ENCODE measurements around the gene C12orf50. TPM values are rescaled to one million over a fixed set of nuclear protein-coding genes. Genes with fewer than 3 reads are reported as not detected.
"Not testable (repeated sequence)": the region's sequence is repeated elsewhere in the genome, so short reads cannot be mapped to it uniquely, and the experiment has no call there.

C12orf50 gene
- total RNA-seq, 1 donor from 2014 or later, result 0.07 TPM

DNA sequence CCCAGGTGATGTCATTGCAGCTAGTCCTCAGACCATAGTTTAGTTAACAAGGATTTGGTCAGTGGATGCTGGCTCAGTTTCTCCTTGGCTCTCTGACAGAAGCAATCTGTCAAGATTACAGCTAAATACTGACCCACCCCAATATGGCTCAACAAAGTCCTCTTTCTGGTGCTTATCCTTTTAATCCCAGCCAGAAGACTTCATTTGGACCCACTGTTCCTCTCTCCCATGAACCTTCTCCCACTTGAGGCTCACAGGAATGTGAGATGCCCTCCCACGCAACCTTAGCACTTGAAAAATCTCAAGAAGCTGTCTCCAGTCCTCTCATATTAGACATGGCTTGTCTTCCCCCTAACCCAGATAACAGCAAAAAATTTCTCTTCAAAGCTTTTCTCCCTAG lies 47.7 kb downstream of the C12orf50 start:
- Mint-ChIP-seq H3K4me3 (no peak overlapping the region), H3K4me1 (no peaks in the 10 kb centered on the region), H3K27ac (no peak overlapping the region), H3K27me3 (no peaks in the 10 kb centered on the region), H3K36me3 (ENCODE audit: low read depth) (no peaks in the 10 kb centered on the region), H3K9me3 (no peaks in the 10 kb centered on the region)
- POLR2A ChIA-PET, result no interaction called here
- no peak for ATAC-seq (ENCODE audit: low read depth)
- intact Hi-C loops (cut with micrococcal nuclease), result no loop called here
- DNase-seq, result no peak
- TF ChIP-seq, protein P1, sequence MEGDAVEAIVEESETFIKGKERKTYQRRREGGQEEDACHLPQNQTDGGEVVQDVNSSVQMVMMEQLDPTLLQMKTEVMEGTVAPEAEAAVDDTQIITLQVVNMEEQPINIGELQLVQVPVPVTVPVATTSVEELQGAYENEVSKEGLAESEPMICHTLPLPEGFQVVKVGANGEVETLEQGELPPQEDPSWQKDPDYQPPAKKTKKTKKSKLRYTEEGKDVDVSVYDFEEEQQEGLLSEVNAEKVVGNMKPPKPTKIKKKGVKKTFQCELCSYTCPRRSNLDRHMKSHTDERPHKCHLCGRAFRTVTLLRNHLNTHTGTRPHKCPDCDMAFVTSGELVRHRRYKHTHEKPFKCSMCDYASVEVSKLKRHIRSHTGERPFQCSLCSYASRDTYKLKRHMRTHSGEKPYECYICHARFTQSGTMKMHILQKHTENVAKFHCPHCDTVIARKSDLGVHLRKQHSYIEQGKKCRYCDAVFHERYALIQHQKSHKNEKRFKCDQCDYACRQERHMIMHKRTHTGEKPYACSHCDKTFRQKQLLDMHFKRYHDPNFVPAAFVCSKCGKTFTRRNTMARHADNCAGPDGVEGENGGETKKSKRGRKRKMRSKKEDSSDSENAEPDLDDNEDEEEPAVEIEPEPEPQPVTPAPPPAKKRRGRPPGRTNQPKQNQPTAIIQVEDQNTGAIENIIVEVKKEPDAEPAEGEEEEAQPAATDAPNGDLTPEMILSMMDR (IDR thresholded peaks at IDR 0.05), result no peak
- CTCF ChIA-PET, result no interaction called here

DNA sequence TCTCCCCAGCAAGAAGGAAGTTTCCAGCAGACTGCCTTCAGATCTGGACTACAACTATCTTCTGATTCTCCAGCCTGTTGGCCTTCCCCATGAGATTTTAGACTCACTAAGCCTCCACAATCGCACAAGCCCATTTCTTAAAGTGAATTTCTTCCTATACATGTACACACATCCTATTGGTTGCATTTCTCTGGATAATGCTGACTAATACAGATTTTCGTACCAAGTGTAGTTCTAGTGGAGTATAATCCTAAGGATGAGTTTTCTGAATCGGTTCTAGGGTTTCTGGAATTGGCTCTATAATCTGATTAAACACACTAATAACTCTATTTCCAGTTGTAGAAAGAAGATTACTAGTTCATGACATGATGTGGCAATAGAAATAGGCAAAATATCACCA lies 53.3 kb downstream of the C12orf50 start:
- DNase-seq, result no peak
- ChIA-PET CTCF (no interaction called here), POLR2A (no interaction called here)
- Mint-ChIP-seq H3K9me3 (no peaks in the 10 kb centered on the region), H3K27me3 (no peaks in the 10 kb centered on the region), H3K27ac (no peak overlapping the region), H3K4me3 (no peak overlapping the region), H3K4me1 (no peaks in the 10 kb centered on the region), H3K36me3 (ENCODE audit: low read depth) (no peaks in the 10 kb centered on the region)
- ATAC-seq (ENCODE audit: low read depth), result no peak
- TF ChIP-seq, protein P1 (IDR thresholded peaks at IDR 0.05), result no peak
- intact Hi-C loops (cut with micrococcal nuclease), result no loop called here

DNA sequence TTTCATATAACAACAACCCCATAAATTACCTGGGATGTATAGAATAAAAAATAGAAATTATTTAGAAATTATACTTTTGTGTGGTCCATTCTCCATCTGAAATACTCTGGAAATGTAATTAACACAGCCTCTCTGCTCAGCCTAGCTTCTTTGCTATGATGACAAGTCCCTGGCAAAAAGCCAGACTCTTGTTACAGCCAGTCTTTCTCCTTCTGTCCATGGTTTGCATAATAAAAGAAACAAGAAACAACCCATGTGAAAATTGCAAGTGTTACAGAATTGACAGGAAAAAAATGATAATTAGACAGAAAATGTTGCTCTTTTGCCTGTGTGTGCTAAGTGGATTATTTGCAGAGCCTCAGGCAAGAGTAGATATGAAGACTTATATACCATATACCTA lies 61.3 kb downstream of the C12orf50 start:
- ChIA-PET CTCF (no interaction called here), POLR2A (no interaction called here)
- DNase-seq, result no peak
- intact Hi-C loops (cut with micrococcal nuclease), result no loop called here
- H3K27ac Mint-ChIP-seq, result no peak overlapping the region
- no peak overlapping the region for H3K4me3 Mint-ChIP-seq
- no peaks in the 10 kb centered on the region for H3K4me1 Mint-ChIP-seq
- peaks cover 4% of the 10 kb centered on the region for H3K9me3 Mint-ChIP-seq
- TF ChIP-seq, protein P1 (IDR thresholded peaks at IDR 0.05), result no peak
- no peak for ATAC-seq (ENCODE audit: low read depth)
- H3K27me3 Mint-ChIP-seq, result no peaks in the 10 kb centered on the region
- H3K36me3 Mint-ChIP-seq (ENCODE audit: low read depth), result no peaks in the 10 kb centered on the region

DNA sequence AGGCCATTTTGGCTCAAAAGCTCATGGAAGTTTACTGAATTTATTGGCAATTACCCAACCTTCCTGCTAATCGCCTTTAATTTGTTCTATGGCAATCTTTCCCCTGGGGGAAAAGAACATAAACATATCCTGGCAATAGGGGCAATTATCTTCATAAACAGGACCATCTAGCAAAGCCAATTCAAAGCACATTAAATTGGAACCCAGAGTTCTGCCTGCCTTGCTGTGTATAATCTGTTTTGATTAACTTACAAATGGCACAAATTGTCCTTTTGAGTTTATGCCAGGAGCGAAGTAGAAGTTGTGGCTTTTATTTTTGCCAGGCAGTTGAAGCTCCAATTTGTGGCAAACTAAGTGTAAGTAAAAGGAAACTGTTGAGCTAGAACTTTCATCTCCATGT lies 68.6 kb downstream of the C12orf50 start:
- TF ChIP-seq, protein P1 (IDR thresholded peaks at IDR 0.05), result no peak
- DNase-seq, result no peak
- no peaks in the 10 kb centered on the region for H3K9me3 Mint-ChIP-seq
- no peak for ATAC-seq (ENCODE audit: low read depth)
- H3K4me1 Mint-ChIP-seq, result no peaks in the 10 kb centered on the region
- no peak overlapping the region for H3K27ac Mint-ChIP-seq
- CTCF ChIA-PET, result no interaction called here
- H3K36me3 Mint-ChIP-seq (ENCODE audit: low read depth), result no peaks in the 10 kb centered on the region
- POLR2A ChIA-PET, result no interaction called here
- intact Hi-C loops (cut with micrococcal nuclease), result no loop called here
- H3K4me3 Mint-ChIP-seq, result no peak overlapping the region
- H3K27me3 Mint-ChIP-seq, result no peaks in the 10 kb centered on the region

DNA sequence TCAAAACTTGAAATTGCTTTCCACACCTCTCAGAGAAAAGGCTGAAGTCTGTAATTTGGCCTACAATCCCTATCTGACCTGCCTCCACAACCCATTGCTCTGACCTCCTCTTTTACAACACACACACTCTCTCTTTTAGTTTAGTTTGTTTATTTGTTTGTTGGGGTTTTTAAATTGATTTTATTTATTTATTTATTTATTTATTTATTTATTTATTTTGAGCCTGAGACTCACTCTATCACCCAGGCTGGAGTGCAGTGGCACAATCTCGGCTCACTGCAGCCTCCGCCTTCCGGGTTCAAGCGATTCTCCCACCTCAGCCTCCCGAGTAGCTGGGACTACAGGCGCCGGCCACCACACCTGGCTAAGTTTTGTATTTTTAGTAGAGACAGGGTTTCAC lies 75.2 kb downstream of the C12orf50 start:
- H3K27me3 Mint-ChIP-seq; DNase-seq; H3K27ac Mint-ChIP-seq; H3K9me3 Mint-ChIP-seq; ATAC-seq (ENCODE audit: low read depth); H3K4me3 Mint-ChIP-seq; H3K36me3 Mint-ChIP-seq (ENCODE audit: low read depth); H3K4me1 Mint-ChIP-seq; CTCF ChIA-PET; POLR2A ChIA-PET; intact Hi-C loops (cut with micrococcal nuclease): not testable (repeated sequence)

DNA sequence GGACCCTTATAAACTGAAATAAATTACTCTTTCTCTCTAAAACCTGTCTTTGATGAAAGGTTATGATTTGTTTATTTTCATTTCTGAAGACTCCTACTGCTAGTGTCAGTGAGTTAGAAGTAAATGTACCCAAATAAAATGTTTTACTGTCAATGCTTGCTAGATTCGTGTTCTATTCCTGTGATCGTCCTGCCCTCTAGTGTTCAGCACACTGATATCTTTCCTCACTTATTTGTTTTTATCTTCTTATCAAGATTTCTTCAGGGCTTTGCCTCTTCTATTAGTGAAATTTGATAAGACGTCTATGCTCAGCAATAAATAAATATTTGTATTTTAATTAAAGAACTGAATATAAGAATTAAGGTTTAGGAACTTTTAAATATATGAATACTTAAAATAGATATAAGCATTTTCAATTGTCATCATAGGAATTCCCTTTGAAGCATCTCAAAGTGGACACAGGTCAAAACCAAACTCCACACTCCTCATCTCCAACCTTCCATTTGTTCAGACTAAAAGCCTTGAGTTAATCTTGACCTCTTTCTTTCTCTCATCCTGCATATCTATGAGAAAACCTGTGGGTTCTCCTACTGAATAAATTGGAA lies 75.8 kb downstream of the C12orf50 start:
- Mint-ChIP-seq H3K4me1 (no peaks in the 10 kb centered on the region), H3K4me3 (no peak overlapping the region), H3K27me3 (no peaks in the 10 kb centered on the region), H3K36me3 (ENCODE audit: low read depth) (no peaks in the 10 kb centered on the region), H3K9me3 (peaks cover 5% of the 10 kb centered on the region), H3K27ac (no peak overlapping the region)
- POLR2A ChIA-PET, result no interaction called here
- ATAC-seq (ENCODE audit: low read depth) (no peak), DNase-seq (no peak)
- CTCF ChIA-PET, result no interaction called here
- intact Hi-C loops (cut with micrococcal nuclease), result no loop called here
- TF ChIP-seq, protein P1 (IDR thresholded peaks at IDR 0.05), result no peak
